ENCODE measurements around the gene MISP.

MISP gene

DNA sequence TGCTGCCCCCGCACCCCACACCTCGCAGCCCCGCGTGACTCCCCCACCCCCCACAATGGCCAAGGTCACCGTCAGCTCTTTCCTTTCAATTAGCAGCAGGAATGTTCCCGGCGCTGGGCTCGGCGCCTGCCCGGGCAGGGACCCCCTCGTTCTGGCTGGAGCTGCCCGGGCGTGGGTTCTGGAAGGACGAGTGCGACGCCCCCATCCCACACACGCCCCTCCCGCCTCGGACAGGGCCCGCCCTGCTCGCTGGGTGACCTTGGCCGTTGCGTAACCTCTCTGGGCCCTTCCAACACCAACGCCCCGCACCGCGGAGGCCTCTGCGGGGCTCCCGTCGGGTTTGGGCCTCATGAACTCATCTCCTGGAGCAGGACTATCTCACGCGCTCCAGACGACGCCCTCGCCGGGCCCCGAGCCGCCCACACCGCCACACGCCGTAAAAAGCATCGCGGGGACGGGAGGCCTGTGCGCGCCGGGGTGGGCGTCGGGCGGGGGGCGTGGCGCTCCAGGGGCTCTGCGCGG lies 31.9 kb upstream of the MISP start:
- no peak for ATAC-seq (ENCODE audit: insufficient read depth, low read depth)
- Histone ChIP-seq H3K36me3 (ENCODE audit: insufficient read depth, low read length) (no peaks in the 10 kb centered on the region), H2AFZ (ENCODE audit: low read depth, low read length) (no peak overlapping the region), H3K9me3 (ENCODE audit: insufficient read depth, low read length, severe bottlenecking) (peaks cover 7% of the 10 kb centered on the region), H3K4me3 (ENCODE audit: low read depth in 1 of 2, low read length in 2 of 2) (no peak overlapping the region), H3K27ac (ENCODE audit: low read length) (no peak overlapping the region), H3K9ac (ENCODE audit: low read depth, low read length) (no peak overlapping the region), H3K4me2 (ENCODE audit: insufficient read depth, low read length) (no peak overlapping the region), H3K79me2 (ENCODE audit: insufficient read depth, low read length) (no peaks in the 10 kb centered on the region), H3K4me1 (ENCODE audit: insufficient read depth, low read length) (no peaks in the 10 kb centered on the region), H3K27me3 (ENCODE audit: insufficient read depth, low read length, poor library complexity) (no peaks in the 10 kb centered on the region), H4K20me1 (ENCODE audit: insufficient read depth, low read length) (no peaks in the 10 kb centered on the region)
- TF ChIP-seq, protein P1, sequence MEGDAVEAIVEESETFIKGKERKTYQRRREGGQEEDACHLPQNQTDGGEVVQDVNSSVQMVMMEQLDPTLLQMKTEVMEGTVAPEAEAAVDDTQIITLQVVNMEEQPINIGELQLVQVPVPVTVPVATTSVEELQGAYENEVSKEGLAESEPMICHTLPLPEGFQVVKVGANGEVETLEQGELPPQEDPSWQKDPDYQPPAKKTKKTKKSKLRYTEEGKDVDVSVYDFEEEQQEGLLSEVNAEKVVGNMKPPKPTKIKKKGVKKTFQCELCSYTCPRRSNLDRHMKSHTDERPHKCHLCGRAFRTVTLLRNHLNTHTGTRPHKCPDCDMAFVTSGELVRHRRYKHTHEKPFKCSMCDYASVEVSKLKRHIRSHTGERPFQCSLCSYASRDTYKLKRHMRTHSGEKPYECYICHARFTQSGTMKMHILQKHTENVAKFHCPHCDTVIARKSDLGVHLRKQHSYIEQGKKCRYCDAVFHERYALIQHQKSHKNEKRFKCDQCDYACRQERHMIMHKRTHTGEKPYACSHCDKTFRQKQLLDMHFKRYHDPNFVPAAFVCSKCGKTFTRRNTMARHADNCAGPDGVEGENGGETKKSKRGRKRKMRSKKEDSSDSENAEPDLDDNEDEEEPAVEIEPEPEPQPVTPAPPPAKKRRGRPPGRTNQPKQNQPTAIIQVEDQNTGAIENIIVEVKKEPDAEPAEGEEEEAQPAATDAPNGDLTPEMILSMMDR (IDR thresholded peaks at IDR 0.05; ENCODE audit: borderline replicate concordance, extremely low read depth, low read length, poor library complexity, severe bottlenecking) = no peak
- no peak for TF ChIP-seq EZH2 (IDR thresholded peaks at IDR 0.05; ENCODE audit: borderline replicate concordance, low read depth, low read length, severe bottlenecking)
- DNase-seq = no peak

DNA sequence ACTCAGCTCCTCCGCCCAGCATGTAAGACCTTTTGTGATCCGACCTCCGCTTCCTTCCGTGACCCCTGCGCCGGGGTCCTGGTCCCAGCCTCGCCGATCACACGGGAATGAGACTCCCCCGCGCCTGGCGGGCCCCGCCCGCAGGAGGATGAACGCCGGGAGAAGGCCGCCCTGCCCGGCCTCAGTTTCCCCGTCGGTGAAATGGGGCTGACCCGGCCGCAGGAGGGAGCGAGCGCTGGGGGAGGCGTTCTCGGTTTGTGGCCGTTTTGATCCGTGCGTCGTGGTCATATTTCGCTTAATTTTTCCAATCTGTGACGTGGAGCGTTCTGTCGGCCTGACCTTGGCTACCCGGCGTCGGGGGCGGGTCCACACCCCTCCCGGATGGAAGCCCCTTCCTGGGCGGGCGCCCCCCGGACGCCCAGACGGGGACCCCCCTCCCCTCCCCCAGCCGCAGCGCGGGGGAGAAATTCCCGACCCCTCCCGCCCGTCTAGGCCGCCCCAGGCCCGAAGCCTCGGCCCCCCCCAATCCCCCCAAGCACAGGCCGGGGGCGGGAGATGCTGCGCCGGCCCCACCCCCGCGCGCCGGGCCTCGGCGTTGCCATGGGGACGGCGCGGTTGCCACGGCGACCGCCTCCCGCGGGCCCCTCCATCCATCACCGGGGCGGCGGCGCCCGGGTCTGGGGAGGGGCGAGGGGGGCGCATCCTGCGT lies 31.1 kb upstream of the MISP start:
- no peak for ATAC-seq (ENCODE audit: insufficient read depth, low read depth)
- Histone ChIP-seq H3K9me3 (ENCODE audit: insufficient read depth, low read length, severe bottlenecking) (peaks cover 7% of the 10 kb centered on the region), H3K79me2 (ENCODE audit: insufficient read depth, low read length) (no peaks in the 10 kb centered on the region), H3K9ac (ENCODE audit: low read depth, low read length) (no peak overlapping the region), H3K4me3 (ENCODE audit: low read depth in 1 of 2, low read length in 2 of 2) (no peak overlapping the region), H3K4me1 (ENCODE audit: insufficient read depth, low read length) (no peaks in the 10 kb centered on the region), H3K27me3 (ENCODE audit: insufficient read depth, low read length, poor library complexity) (no peaks in the 10 kb centered on the region), H4K20me1 (ENCODE audit: insufficient read depth, low read length) (no peaks in the 10 kb centered on the region), H3K27ac (ENCODE audit: low read length) (no peak overlapping the region), H3K4me2 (ENCODE audit: insufficient read depth, low read length) (no peak overlapping the region), H2AFZ (ENCODE audit: low read depth, low read length) (no peak overlapping the region), H3K36me3 (ENCODE audit: insufficient read depth, low read length) (no peaks in the 10 kb centered on the region)
- TF ChIP-seq EZH2 (IDR thresholded peaks at IDR 0.05; ENCODE audit: borderline replicate concordance, low read depth, low read length, severe bottlenecking) = no peak
- TF ChIP-seq, protein P1 (IDR thresholded peaks at IDR 0.05; ENCODE audit: borderline replicate concordance, extremely low read depth, low read length, poor library complexity, severe bottlenecking) = no peak
- DNase-seq = no peak

DNA sequence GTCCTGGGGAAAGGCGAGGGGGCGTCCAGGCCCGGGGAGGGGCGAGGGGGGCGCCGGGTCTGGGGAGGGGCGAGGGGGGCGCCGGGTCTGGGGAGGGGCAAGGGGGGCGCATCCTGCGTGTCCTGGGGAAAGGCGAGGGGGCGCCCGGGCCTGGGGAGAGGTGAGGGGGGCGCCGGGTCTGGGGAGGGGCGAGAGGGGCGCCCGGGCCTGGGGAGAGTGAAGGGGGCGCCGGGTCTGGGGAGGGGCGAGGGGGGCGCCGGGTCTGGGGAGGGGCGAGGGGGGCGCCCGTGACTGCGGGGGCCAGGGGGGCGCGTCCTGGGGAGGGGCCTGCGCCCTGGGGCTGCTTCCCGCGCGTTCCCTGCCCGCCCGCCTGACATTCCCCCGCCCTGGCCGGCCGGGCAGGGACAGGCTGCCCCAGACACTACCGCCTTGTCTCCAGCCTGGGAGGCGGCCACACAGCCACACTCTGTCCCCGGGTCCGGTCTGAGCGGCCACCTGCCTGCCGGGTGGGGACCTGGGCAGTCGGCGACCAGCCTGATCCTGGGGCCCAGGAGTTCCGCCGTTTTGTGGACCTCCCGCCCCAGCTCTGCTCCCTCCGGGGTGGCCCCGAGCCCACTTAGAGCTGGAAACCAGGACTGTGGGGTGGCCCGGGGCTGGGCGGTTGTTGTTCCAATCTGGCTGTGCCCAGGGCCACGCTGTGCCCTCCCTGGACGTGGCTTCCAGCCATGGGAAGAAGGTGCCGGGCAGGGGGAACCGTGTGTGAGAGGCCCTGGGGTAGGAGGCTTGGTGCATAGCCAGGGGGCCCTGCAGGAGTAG lies 30.4 kb upstream of the MISP start:
- DNase-seq (no peak), ATAC-seq (ENCODE audit: insufficient read depth, low read depth) (no peak)
- no peak overlapping the region for H3K27ac ChIP-seq (ENCODE audit: low read length)
- no peak for TF ChIP-seq EZH2 (IDR thresholded peaks at IDR 0.05; ENCODE audit: borderline replicate concordance, low read depth, low read length, severe bottlenecking)
- TF ChIP-seq, protein P1 (IDR thresholded peaks at IDR 0.05; ENCODE audit: borderline replicate concordance, extremely low read depth, low read length, poor library complexity, severe bottlenecking) = no peak
- H3K79me2 ChIP-seq (ENCODE audit: insufficient read depth, low read length) = no peaks in the 10 kb centered on the region
- H3K4me2 ChIP-seq (ENCODE audit: insufficient read depth, low read length) = no peak overlapping the region
- no peak overlapping the region for H3K4me3 ChIP-seq (ENCODE audit: low read depth in 1 of 2, low read length in 2 of 2)
- H3K9me3 ChIP-seq (ENCODE audit: insufficient read depth, low read length, severe bottlenecking) = peaks cover 3% of the 10 kb centered on the region
- no peaks in the 10 kb centered on the region for H3K36me3 ChIP-seq (ENCODE audit: insufficient read depth, low read length)
- no peak overlapping the region for H3K9ac ChIP-seq (ENCODE audit: low read depth, low read length)
- H4K20me1 ChIP-seq (ENCODE audit: insufficient read depth, low read length) = no peaks in the 10 kb centered on the region
- H3K4me1 ChIP-seq (ENCODE audit: insufficient read depth, low read length) = no peaks in the 10 kb centered on the region
- H2AFZ ChIP-seq (ENCODE audit: low read depth, low read length) = no peak overlapping the region
- no peaks in the 10 kb centered on the region for H3K27me3 ChIP-seq (ENCODE audit: insufficient read depth, low read length, poor library complexity)

Measured in DND-41 (cell line).